PC-3 (cell line): ENCODE results near the gene CYTH3.

Experiments used
- EZH2phosphoT487 ChIP-seq: fragments of 300-600 bp; sonication (generic); IDR thresholded peaks from 2 replicates; pipeline ENCODE4 v1.6.1; 2018; ENCODE audit warnings: mild to moderate bottlenecking, antibody characterized with exemption, low read length, borderline replicate concordance
- TF ChIP-seq, protein P1 (sequence below): fragments of 300-600 bp; sonication (generic); conservative IDR thresholded peaks from 2 replicates; pipeline ENCODE4 v1.5.1; 2017; ENCODE audit warnings: antibody characterized with exemption, low read depth, mild to moderate bottlenecking, low read length

- TF ChIP-seq, protein P1, sequence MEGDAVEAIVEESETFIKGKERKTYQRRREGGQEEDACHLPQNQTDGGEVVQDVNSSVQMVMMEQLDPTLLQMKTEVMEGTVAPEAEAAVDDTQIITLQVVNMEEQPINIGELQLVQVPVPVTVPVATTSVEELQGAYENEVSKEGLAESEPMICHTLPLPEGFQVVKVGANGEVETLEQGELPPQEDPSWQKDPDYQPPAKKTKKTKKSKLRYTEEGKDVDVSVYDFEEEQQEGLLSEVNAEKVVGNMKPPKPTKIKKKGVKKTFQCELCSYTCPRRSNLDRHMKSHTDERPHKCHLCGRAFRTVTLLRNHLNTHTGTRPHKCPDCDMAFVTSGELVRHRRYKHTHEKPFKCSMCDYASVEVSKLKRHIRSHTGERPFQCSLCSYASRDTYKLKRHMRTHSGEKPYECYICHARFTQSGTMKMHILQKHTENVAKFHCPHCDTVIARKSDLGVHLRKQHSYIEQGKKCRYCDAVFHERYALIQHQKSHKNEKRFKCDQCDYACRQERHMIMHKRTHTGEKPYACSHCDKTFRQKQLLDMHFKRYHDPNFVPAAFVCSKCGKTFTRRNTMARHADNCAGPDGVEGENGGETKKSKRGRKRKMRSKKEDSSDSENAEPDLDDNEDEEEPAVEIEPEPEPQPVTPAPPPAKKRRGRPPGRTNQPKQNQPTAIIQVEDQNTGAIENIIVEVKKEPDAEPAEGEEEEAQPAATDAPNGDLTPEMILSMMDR: no peak
- TF ChIP-seq EZH2phosphoT487: no peak
Observed at GRCh38 chr7:6284055-6284400, 11.6 kb upstream of the CYTH3 start.
